GM12874 (cell line): ENCODE results near the gene PDZRN4.

Source experiments
- TF ChIP-seq, protein P1 (sequence below): IDR thresholded peaks from 2 replicates; pipeline ENCODE4 v1.5.1; 2011; ENCODE audit warnings: low read depth, mild to moderate bottlenecking, control low read depth, low read length, moderate library complexity; ENCODE audit not compliant: insufficient read depth

PDZRN4 gene

DNA sequence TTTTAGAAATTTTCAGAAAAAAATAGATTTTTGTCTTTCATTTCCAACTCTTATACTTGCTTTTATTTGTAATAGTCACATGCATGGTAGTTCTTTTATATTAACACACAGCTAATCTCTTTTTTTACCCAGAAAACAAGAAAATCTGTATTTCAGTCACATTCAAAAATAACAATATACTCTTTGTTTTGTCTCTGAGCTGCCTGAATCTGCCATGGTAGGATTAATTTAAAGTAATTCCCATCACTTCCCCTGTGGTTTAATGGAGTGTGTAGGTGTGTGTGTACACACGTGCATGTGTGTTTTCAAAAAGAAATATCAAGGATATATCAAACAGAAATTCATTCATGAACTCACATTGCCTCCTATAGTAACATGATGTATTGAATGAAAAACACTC is 42.6 kb downstream of the PDZRN4 start:
- TF ChIP-seq, protein P1, sequence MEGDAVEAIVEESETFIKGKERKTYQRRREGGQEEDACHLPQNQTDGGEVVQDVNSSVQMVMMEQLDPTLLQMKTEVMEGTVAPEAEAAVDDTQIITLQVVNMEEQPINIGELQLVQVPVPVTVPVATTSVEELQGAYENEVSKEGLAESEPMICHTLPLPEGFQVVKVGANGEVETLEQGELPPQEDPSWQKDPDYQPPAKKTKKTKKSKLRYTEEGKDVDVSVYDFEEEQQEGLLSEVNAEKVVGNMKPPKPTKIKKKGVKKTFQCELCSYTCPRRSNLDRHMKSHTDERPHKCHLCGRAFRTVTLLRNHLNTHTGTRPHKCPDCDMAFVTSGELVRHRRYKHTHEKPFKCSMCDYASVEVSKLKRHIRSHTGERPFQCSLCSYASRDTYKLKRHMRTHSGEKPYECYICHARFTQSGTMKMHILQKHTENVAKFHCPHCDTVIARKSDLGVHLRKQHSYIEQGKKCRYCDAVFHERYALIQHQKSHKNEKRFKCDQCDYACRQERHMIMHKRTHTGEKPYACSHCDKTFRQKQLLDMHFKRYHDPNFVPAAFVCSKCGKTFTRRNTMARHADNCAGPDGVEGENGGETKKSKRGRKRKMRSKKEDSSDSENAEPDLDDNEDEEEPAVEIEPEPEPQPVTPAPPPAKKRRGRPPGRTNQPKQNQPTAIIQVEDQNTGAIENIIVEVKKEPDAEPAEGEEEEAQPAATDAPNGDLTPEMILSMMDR, result no peak

DNA sequence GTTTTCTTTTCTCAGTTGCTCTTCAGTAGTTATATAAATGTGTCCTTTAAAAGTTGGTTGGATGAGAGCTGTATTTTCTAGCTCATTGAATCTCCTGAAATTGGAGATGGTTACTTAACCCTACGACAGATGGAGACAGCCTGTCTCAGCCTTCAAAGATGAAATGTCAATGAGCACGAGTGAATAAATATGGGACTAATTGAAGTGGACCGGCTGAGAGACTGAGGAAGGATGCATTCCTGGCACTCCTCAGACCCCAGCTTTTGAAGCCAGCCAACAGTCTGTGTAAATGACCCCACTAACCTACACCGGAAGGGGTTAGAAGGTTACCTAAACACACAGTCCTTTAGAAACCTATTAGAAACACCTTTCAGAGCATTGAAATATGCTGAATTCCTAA is 46.6 kb downstream of the PDZRN4 start:
- TF ChIP-seq, protein P1, result no peak

DNA sequence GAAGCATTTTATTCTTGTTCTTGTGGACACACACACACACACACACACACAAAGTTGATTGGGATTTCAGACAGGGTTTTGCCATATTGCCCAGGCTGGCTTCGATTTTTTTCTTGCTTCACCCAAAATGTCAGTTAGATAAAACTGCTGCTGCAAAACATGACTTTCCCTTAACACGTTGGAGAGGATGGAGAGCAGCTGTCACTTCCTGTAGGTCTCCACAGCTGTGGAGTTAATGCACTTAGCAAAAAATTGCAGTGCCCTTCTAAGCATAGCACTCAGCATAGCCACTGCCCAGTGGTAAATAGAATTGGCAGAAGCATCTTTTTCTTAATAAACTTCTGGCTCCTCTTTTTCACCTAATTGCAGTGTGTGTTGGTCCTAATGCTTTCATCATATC is 54.5 kb downstream of the PDZRN4 start:
- TF ChIP-seq, protein P1, result no peak

DNA sequence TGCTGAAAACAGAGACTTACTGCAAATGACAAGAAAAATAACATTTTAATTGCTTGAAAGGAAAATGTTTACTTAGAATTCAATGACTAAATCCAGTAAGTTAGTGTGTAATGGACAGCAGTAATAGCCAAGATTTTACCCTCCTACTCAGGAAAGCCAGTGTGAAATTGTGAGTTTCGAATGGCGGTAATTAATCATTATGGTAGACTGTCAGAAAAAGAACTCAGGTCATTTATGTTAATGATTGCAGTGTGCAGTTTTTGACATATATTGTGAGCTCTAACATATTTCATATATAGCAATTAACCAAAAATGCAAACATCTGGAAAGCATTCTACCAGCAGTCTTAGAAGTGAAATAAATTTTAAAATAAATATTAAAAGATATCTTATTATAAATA is 60.3 kb downstream of the PDZRN4 start:
- TF ChIP-seq, protein P1, result no peak

DNA sequence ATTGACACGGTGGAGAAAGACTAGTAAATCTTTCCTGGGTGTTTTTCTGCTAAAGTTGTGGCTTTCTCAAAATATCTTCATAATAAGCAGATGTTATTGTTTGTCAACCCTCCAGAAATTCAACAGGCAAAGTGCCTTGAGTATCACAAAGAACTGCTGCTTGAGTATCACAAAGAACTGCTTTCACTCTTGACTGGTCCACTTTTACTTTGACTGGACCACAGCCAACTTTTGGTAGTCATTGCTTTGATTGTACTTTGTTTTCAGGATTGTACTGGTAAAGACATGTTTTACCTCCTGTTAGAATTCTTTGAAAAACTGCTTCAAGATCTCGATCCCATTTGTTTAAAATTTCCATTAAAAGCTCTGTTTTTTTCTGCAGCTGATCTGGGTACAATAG is 62.6 kb downstream of the PDZRN4 start:
- TF ChIP-seq, protein P1, result no peak

DNA sequence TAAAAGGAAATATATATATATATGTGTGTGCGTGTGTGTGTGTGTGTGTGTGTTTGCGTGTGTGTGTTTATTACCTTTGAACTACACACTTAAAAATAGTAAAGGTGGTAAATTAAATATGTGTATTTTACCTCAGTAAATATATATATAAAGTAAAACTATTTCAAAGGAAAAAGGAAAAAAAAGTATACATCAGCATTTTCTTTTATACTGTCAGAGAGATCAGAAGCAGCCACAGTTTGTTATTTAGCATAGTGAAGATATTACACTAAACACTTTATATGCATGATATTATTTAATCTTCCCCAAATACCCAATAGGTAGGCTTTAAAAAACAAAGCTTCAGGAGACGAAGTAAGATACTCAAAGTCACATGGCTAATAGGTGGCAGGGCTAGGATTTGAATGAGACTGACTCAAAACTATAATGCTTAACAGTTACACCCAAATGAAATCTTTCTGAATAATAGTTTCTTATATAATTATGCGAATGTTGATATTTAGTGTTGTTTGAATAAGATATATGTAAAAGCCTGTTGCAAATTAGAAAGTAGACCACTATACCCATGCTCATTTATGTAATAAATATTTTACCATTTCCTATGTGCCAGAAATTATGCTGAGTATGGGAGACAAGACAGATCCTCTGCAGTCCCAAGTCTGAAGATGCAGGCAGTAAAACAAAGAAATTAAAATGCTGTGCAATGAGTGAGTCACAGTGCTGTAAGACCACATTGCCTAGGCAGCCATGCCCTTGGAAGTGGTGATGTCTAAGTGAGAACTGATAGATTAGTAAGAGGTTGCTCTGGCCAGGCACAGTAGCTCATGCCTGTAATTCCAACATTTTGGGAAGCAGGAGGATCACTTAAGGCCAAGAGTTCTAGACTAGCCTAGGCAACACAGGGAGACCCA is 66.1 kb downstream of the PDZRN4 start:
- TF ChIP-seq, protein P1, result no peak

DNA sequence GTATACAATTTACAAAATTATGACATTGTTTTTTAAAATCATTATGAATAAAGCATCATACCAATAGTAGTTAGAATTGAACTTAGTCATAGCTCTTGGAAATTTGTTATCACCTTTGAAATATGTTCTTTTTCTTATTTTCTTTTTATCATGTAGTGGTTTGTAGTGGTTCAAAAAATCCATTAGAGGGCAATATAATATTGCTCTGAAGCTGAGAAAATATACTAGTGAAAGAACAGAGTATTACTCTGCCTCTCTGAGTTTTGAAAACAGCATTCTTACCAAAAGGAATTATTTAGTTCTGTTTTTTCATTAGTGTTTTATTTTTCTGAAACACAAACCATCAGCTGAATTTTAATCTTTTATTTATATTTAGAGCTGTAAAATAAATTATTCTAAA is 76.2 kb downstream of the PDZRN4 start:
- TF ChIP-seq, protein P1, result no peak
